GM23338 (cell line): ENCODE data around the gene CAPS.

Experiments
- CREB1 ChIP-seq: fragments of 250-450 bp; sonication (Bioruptor Pico); IDR thresholded peaks from 2 replicates; pipeline ENCODE4 v1.5.0; 2020; ENCODE audit warnings: low read depth, mild to moderate bottlenecking, moderate library complexity
- CTCF ChIP-seq, 2 experiments: fragments of 200-600 bp in 1 of 2; sonication (generic) in 1 of 2; conservative IDR thresholded peaks; 2 replicates each; pipeline versions ENCODE4 v1.5.1 to v1.6.1; 2016 to 2017; ENCODE audit warnings: antibody characterized with exemption in 2 of 2, low read depth in 2 of 2, mild to moderate bottlenecking in 2 of 2, moderate library complexity in 1 of 2
- ETS1 ChIP-seq: IDR thresholded peaks from 2 replicates; pipeline ENCODE4 v1.6.1; 2016; ENCODE audit warnings: antibody characterized with exemption
- EZH2 ChIP-seq: fragments of 200-600 bp; sonication (generic); IDR thresholded peaks from one replicate; pipeline ENCODE4 v1.8.0; 2017; ENCODE audit warnings: antibody characterized with exemption, mild to moderate bottlenecking, low read depth; ENCODE audit not compliant: unreplicated experiment
- EZH2phosphoT487 ChIP-seq: fragments of 200-600 bp; sonication (generic); IDR thresholded peaks from one replicate; pipeline ENCODE4 v1.8.1; 2018; ENCODE audit warnings: antibody characterized with exemption; ENCODE audit not compliant: unreplicated experiment
- JUNB ChIP-seq: IDR thresholded peaks from one replicate; pipeline ENCODE4 v1.6.1; 2016; ENCODE audit warnings: antibody characterized with exemption; ENCODE audit not compliant: unreplicated experiment
- NANOG ChIP-seq: IDR thresholded peaks from 2 replicates; pipeline ENCODE4 v1.6.1; 2016; ENCODE audit warnings: antibody characterized with exemption, borderline replicate concordance
- POLR2AphosphoS5 ChIP-seq: IDR thresholded peaks from 2 replicates; pipeline ENCODE4 v1.6.1; 2016; ENCODE audit warnings: antibody characterized with exemption, low read depth
- REST ChIP-seq: IDR thresholded peaks from one replicate; pipeline ENCODE4 v1.6.1; 2018; ENCODE audit warnings: antibody characterized with exemption; ENCODE audit not compliant: unreplicated experiment
- STAT1 ChIP-seq: IDR thresholded peaks from one replicate; pipeline ENCODE4 v1.6.1; 2016; ENCODE audit warnings: antibody characterized with exemption; ENCODE audit not compliant: unreplicated experiment
- ZNF114 ChIP-seq: fragments of 250-450 bp; sonication (Bioruptor Pico); IDR thresholded peaks from 2 replicates; pipeline ENCODE4 v1.5.0; 2020; ENCODE audit warnings: mild to moderate bottlenecking, moderate library complexity

- TF ChIP-seq CTCF (conservative IDR thresholded peaks at IDR 0.05; ENCODE audit: low read depth in 2 of 2) (no peak), CREB1 (CRISPR knock-in tag) (no peak), STAT1 (no peak), EZH2 (no peak), REST (no peak), POLR2AphosphoS5 (no peak), EZH2phosphoT487 (no peak), NANOG (no peak), ZNF114 (CRISPR knock-in tag) (no peak), JUNB (no peak), ETS1 (no peak)
Observed at GRCh38 chr19:5957170-5957569, 43.1 kb downstream of the CAPS start.
